ENCODE data around the gene TJP1.

The TJP1 gene

DNA sequence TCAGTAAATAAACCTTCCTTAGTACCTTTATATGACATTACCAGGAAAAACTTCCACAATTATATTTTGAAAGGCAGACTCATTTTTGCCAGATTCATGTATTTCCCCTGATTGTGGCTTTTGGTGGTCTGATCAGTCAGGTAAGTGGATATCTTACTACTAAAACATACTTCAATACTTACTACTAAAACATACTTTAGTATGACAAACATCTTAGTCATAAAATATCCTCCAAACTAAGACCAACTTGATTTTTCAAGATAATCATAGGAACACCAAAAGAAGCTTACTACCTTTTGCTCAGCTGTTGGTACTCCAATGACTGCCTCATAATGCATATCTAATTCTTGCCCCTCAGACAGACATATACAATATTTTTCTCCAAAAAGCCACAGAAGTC is 9.3 kb downstream of the TJP1 start:
- no peak for DNase-seq (ENCODE audit: low read depth)
- no peak overlapping the region for H3K4me3 ChIP-seq (ENCODE audit: low read depth, low read length)
- TF ChIP-seq, protein P1, sequence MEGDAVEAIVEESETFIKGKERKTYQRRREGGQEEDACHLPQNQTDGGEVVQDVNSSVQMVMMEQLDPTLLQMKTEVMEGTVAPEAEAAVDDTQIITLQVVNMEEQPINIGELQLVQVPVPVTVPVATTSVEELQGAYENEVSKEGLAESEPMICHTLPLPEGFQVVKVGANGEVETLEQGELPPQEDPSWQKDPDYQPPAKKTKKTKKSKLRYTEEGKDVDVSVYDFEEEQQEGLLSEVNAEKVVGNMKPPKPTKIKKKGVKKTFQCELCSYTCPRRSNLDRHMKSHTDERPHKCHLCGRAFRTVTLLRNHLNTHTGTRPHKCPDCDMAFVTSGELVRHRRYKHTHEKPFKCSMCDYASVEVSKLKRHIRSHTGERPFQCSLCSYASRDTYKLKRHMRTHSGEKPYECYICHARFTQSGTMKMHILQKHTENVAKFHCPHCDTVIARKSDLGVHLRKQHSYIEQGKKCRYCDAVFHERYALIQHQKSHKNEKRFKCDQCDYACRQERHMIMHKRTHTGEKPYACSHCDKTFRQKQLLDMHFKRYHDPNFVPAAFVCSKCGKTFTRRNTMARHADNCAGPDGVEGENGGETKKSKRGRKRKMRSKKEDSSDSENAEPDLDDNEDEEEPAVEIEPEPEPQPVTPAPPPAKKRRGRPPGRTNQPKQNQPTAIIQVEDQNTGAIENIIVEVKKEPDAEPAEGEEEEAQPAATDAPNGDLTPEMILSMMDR (IDR thresholded peaks at IDR 0.05; ENCODE audit: low read depth, low read length, missing control alignments): no peak

DNA sequence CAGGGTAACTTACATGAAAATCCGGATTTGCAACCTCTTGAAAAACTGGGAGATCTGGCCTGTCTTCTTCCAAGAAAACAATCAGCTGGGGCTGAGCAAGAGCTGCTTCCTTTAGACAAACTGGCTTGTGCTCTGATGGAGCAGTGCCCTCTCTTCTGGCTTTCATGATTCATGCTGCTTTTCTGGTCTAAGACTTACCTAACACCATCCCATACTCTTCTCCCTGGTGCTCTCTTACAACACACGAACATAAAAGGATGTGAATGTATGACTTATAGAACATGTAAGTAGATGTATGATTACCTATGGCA is 9.9 kb downstream of the TJP1 start:
- no peak for DNase-seq (ENCODE audit: low read depth)
- TF ChIP-seq, protein P1 (IDR thresholded peaks at IDR 0.05; ENCODE audit: low read depth, low read length, missing control alignments): no peak
- no peak overlapping the region for H3K4me3 ChIP-seq (ENCODE audit: low read depth, low read length)

DNA sequence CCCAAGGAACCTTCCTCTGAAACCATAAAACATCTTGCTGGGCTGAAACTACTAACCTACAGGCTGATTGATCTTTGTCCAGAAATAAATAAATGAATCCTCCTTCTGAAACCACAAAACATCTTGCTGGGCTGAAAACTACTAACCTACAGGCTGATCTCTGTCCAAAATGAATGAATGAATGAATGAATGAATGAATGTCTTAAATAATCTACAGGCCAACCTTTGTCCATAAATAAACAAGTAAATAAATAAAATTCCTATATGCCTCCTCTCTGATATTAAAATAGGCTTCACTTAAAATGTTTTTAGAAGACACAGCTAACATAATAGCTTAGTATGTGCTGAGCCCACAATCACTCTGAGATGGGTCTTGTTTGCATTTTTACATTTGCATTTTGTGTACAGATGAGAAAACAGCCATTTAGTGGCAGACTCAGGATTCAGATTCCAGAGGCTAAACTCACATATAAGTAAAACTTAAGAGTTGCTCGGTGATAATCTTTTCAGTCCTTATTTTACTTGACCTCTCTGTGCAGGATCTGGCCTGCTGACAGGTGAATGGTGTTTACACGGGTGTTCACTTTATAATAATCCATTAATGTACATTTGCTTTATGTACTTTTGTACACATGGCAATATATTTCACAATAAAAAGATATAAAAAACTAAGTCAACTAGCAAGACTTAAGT is 10.4 kb downstream of the TJP1 start:
- TF ChIP-seq, protein P1 (IDR thresholded peaks at IDR 0.05; ENCODE audit: low read depth, low read length, missing control alignments): no peak
- no peak for DNase-seq (ENCODE audit: low read depth)
- no peak overlapping the region for H3K4me3 ChIP-seq (ENCODE audit: low read depth, low read length)

- TF ChIP-seq, protein P1 (IDR thresholded peaks at IDR 0.05; ENCODE audit: low read depth, low read length, missing control alignments): no peak
- no peak overlapping the region for H3K4me3 ChIP-seq (ENCODE audit: low read depth, low read length)
- no peak for DNase-seq (ENCODE audit: low read depth)
These were observed 16.6 kb downstream of the TJP1 start for GRCh38 chr15:29805708-29806104.

DNA sequence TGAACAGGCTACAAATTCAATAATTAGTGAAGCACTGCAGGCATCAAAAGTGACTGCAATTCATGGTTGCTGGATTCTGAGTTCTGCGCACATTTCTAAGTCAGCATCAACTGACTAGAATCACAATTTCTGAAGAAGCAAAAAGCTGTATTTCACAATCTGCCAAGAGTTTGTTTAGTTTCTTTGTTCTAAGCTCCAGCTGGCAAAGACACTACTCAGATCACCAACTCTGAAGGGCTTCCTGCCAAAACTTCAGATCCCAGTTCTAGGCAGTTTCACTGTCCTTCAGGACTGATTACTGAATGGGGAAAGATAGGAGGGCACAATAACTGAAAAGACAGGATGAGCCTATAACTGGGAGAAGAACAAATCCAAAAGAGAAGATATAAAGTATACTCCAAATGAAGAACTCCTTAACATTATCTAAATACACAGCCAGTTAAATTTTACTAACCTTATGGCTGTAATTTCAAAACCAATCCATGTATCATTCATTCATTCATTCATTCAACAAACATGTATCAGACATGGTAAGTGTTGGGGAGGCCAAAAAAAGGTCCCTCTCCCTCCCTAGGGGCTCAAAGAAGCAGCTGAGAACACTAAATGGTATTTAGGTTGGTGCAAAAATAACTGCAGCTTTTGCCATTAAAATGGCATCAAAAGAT is 17.1 kb downstream of the TJP1 start:
- no peak for DNase-seq (ENCODE audit: low read depth)
- TF ChIP-seq, protein P1 (IDR thresholded peaks at IDR 0.05; ENCODE audit: low read depth, low read length, missing control alignments): no peak
- no peak overlapping the region for H3K4me3 ChIP-seq (ENCODE audit: low read depth, low read length)

- TF ChIP-seq, protein P1 (IDR thresholded peaks at IDR 0.05; ENCODE audit: low read depth, low read length, missing control alignments): no peak
- no peak for DNase-seq (ENCODE audit: low read depth)
- no peak overlapping the region for H3K4me3 ChIP-seq (ENCODE audit: low read depth, low read length)
These were observed 19.9 kb downstream of the TJP1 start for GRCh38 chr15:29802411-29802810.
